ENCODE measurements around the gene SORCS2. TPM values are rescaled to one million over a fixed set of nuclear protein-coding genes. Genes with fewer than 3 reads are reported as not detected.

The SORCS2 gene
- total RNA-seq, 1 donor from 2014 or later = 29.5 TPM

- Mint-ChIP-seq H3K4me1 (ENCODE audit: low read depth, unreplicated experiment) (peaks cover 1% of the 10 kb centered on the region), H3K27ac (ENCODE audit: unreplicated experiment) (no peak overlapping the region), H3K27me3 (ENCODE audit: unreplicated experiment) (peaks cover 11% of the 10 kb centered on the region), H3K4me3 (ENCODE audit: unreplicated experiment) (no peak overlapping the region), H3K9me3 (ENCODE audit: unreplicated experiment) (peaks cover 8% of the 10 kb centered on the region), H3K36me3 (ENCODE audit: unreplicated experiment) (peaks cover 4% of the 10 kb centered on the region)
- TF ChIP-seq, protein P1, sequence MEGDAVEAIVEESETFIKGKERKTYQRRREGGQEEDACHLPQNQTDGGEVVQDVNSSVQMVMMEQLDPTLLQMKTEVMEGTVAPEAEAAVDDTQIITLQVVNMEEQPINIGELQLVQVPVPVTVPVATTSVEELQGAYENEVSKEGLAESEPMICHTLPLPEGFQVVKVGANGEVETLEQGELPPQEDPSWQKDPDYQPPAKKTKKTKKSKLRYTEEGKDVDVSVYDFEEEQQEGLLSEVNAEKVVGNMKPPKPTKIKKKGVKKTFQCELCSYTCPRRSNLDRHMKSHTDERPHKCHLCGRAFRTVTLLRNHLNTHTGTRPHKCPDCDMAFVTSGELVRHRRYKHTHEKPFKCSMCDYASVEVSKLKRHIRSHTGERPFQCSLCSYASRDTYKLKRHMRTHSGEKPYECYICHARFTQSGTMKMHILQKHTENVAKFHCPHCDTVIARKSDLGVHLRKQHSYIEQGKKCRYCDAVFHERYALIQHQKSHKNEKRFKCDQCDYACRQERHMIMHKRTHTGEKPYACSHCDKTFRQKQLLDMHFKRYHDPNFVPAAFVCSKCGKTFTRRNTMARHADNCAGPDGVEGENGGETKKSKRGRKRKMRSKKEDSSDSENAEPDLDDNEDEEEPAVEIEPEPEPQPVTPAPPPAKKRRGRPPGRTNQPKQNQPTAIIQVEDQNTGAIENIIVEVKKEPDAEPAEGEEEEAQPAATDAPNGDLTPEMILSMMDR (IDR thresholded peaks at IDR 0.05; ENCODE audit: partially characterized antibody, unreplicated experiment) = no peak
- no peak for DNase-seq
Measured at GRCh38 chr4:7422898-7423180, 230.5 kb downstream of the SORCS2 start.

- H3K27ac Mint-ChIP-seq (ENCODE audit: unreplicated experiment) = no peak overlapping the region
- no peaks in the 10 kb centered on the region for H3K36me3 Mint-ChIP-seq (ENCODE audit: unreplicated experiment)
- no peak overlapping the region for H3K4me3 Mint-ChIP-seq (ENCODE audit: unreplicated experiment)
- peaks cover 8% of the 10 kb centered on the region for H3K9me3 Mint-ChIP-seq (ENCODE audit: unreplicated experiment)
- H3K27me3 Mint-ChIP-seq (ENCODE audit: unreplicated experiment) = peaks cover 13% of the 10 kb centered on the region
- H3K4me1 Mint-ChIP-seq (ENCODE audit: low read depth, unreplicated experiment) = peaks cover 4% of the 10 kb centered on the region
- TF ChIP-seq, protein P1 (IDR thresholded peaks at IDR 0.05; ENCODE audit: partially characterized antibody, unreplicated experiment) = no peak
- DNase-seq = no peak
Measured at GRCh38 chr4:7423391-7423790, 231.1 kb downstream of the SORCS2 start.

DNA sequence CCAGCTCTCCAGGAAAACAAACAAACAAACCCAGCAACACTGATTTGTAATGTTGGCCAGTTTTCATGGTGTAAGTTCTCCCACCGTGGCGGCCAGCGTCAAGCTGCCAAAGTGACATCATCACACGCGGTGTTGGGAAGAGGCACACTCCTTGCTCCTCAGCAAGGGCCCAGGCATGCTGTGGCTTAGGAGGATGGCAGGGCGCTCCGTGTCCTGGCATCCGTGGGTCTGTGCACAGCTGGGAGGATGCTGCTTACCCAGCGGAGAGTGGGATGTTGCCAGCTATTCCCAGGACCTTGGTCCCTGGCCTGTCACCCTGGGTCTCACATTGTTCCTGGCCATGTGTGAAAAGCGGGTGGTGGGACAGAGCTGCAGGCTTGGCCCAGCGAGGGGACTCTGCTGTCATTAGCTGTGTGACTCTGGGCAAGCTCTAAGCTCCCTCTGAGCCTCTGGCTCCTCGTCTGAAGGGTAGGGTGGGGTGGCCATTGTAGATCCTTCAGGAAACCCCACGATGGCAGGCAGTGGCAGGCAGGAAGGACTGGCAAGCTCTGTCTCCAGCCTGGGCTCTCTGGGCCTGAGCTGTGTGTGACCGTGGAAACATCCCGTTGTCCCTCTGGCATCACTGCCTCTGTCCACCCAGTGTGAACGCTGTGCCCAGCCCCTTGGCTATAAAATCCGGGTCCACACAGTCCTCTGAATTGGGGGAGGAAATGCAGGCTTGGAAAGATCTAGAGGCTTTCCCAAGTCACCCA lies 231.6 kb downstream of the SORCS2 start:
- Mint-ChIP-seq H3K27me3 (ENCODE audit: unreplicated experiment) (peaks cover 12% of the 10 kb centered on the region), H3K36me3 (ENCODE audit: unreplicated experiment) (no peaks in the 10 kb centered on the region), H3K4me3 (ENCODE audit: unreplicated experiment) (no peak overlapping the region), H3K9me3 (ENCODE audit: unreplicated experiment) (peaks cover 4% of the 10 kb centered on the region), H3K4me1 (ENCODE audit: low read depth, unreplicated experiment) (peaks cover 8% of the 10 kb centered on the region), H3K27ac (ENCODE audit: unreplicated experiment) (no peak overlapping the region)
- TF ChIP-seq, protein P1 (IDR thresholded peaks at IDR 0.05; ENCODE audit: partially characterized antibody, unreplicated experiment) = no peak
- no peak for DNase-seq

GRCh38 chr4:7424553-7425111 lies 232.3 kb downstream of the SORCS2 start:
- TF ChIP-seq, protein P1 (IDR thresholded peaks at IDR 0.05; ENCODE audit: partially characterized antibody, unreplicated experiment) = no peak
- no peaks in the 10 kb centered on the region for H3K36me3 Mint-ChIP-seq (ENCODE audit: unreplicated experiment)
- peaks cover 12% of the 10 kb centered on the region for H3K27me3 Mint-ChIP-seq (ENCODE audit: unreplicated experiment)
- H3K4me1 Mint-ChIP-seq (ENCODE audit: low read depth, unreplicated experiment) = peaks cover 11% of the 10 kb centered on the region
- no peak overlapping the region for H3K27ac Mint-ChIP-seq (ENCODE audit: unreplicated experiment)
- DNase-seq = no peak
- no peak overlapping the region for H3K4me3 Mint-ChIP-seq (ENCODE audit: unreplicated experiment)
- peaks cover 4% of the 10 kb centered on the region for H3K9me3 Mint-ChIP-seq (ENCODE audit: unreplicated experiment)

DNA sequence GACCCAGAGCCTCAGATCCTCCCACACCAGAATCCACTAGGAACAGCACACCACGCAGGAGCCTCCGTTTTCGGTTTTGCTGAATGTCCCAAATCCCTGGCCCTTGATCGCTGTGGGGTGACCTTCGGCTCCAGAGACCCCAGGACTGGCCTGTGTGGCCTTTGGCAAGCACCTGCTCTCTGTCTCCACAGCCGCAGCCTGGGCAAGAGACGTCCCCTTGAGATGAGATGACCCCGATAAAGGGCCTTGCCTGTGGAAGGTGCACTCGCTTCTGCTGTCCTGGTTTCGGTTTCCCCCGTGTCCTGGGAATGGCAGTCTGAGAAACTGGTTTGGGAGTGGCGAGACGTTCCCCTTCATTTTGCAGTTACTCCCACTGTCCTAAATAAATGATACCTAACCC lies 232.8 kb downstream of the SORCS2 start:
- TF ChIP-seq, protein P1 (IDR thresholded peaks at IDR 0.05; ENCODE audit: partially characterized antibody, unreplicated experiment) = no peak
- Mint-ChIP-seq H3K36me3 (ENCODE audit: unreplicated experiment) (no peaks in the 10 kb centered on the region), H3K27me3 (ENCODE audit: unreplicated experiment) (peaks cover 14% of the 10 kb centered on the region), H3K4me1 (ENCODE audit: low read depth, unreplicated experiment) (peaks cover 14% of the 10 kb centered on the region), H3K9me3 (ENCODE audit: unreplicated experiment) (peaks cover 4% of the 10 kb centered on the region), H3K4me3 (ENCODE audit: unreplicated experiment) (no peak overlapping the region), H3K27ac (ENCODE audit: unreplicated experiment) (no peak overlapping the region)
- DNase-seq = no peak
